MM.1S (cell line): ENCODE results near the gene BIRC7.

Experiments
- EZH2 ChIP-seq: fragments of 300-600 bp; sonication (generic); optimal IDR thresholded peaks from 2 replicates; pipeline ENCODE3; 2017; ENCODE audit warnings: low read depth, mild to moderate bottlenecking, antibody characterized with exemption, low read length, mixed read lengths
- TF ChIP-seq, protein P1 (sequence below): fragments of 300-600 bp; sonication (generic); IDR thresholded peaks from 2 replicates; pipeline ENCODE4 v1.5.1; 2016; ENCODE audit warnings: antibody characterized with exemption, low read length, mixed read lengths

DNA sequence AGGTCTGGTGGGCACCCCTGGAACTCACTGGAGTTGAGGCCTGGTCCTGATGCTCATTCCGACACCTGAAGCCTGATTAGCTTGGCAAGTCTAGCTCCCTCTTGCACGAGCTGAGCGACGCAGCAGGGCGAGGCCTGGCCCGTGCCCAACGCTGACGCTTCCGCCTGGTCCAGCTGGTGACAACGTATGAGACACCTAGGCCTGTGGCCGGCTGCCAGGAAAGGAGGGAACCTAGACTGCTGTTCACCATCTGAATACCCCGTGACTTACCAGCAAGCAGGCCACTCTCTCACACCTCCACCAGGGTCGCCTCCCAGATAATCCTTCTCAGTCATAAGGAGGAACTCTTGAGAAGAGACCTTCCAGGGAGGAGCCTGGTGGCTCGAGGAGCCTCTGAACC is 44.3 kb upstream of the BIRC7 start:
- TF ChIP-seq, protein P1, sequence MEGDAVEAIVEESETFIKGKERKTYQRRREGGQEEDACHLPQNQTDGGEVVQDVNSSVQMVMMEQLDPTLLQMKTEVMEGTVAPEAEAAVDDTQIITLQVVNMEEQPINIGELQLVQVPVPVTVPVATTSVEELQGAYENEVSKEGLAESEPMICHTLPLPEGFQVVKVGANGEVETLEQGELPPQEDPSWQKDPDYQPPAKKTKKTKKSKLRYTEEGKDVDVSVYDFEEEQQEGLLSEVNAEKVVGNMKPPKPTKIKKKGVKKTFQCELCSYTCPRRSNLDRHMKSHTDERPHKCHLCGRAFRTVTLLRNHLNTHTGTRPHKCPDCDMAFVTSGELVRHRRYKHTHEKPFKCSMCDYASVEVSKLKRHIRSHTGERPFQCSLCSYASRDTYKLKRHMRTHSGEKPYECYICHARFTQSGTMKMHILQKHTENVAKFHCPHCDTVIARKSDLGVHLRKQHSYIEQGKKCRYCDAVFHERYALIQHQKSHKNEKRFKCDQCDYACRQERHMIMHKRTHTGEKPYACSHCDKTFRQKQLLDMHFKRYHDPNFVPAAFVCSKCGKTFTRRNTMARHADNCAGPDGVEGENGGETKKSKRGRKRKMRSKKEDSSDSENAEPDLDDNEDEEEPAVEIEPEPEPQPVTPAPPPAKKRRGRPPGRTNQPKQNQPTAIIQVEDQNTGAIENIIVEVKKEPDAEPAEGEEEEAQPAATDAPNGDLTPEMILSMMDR: no peak
- no peak for TF ChIP-seq EZH2
